Effector memory CD4-positive, alpha-beta T cell (primary cell): ENCODE data around the gene CRABP1.

Experiments
- DNase-seq, 3 donors: peaks; one replicate each; pipeline ENCODE4 v3.0.0-alpha.2; 2020
- H3K27ac ChIP-seq: 2 replicates; pipeline ENCODE4 v1.7.0; 2013; ENCODE audit warnings: mild to moderate bottlenecking, low read length, moderate library complexity; ENCODE audit not compliant: insufficient read depth, poor library complexity, severe bottlenecking
- H3K27me3 ChIP-seq: replicated peaks from 2 replicates; pipeline ENCODE4 v1.7.0; 2013; ENCODE audit warnings: mild to moderate bottlenecking, low read length; ENCODE audit not compliant: insufficient read depth, control insufficient read depth, poor library complexity, severe bottlenecking
- H3K36me3 ChIP-seq: 2 replicates; pipeline ENCODE4 v1.7.0; 2013; ENCODE audit warnings: mild to moderate bottlenecking, low read length, moderate library complexity; ENCODE audit not compliant: control insufficient read depth, insufficient read depth
- H3K4me1 ChIP-seq: 2 replicates; pipeline ENCODE4 v1.7.0; 2013; ENCODE audit warnings: low read length, mild to moderate bottlenecking; ENCODE audit not compliant: control insufficient read depth, insufficient read depth, poor library complexity, severe bottlenecking
- H3K4me3 ChIP-seq: 2 replicates; pipeline ENCODE4 v1.7.0; 2013; ENCODE audit warnings: low read length, low read depth, mild to moderate bottlenecking; ENCODE audit not compliant: insufficient read depth, poor library complexity, severe bottlenecking
- H3K9me3 ChIP-seq: 2 replicates; pipeline ENCODE4 v1.7.0; 2013; ENCODE audit warnings: mild to moderate bottlenecking, low read length, moderate library complexity; ENCODE audit not compliant: control insufficient read depth

Gene CRABP1

GRCh38 chr15:78343276-78344060, 3.3 kb downstream of the CRABP1 start:
- Histone ChIP-seq H3K9me3 (no peaks in the 10 kb centered on the region), H3K4me3 (no peak overlapping the region), H3K36me3 (no peaks in the 10 kb centered on the region), H3K27ac (no peak overlapping the region), H3K27me3 (peaks cover 22% of the 10 kb centered on the region), H3K4me1 (no peaks in the 10 kb centered on the region)
- no peak for DNase-seq

DNA sequence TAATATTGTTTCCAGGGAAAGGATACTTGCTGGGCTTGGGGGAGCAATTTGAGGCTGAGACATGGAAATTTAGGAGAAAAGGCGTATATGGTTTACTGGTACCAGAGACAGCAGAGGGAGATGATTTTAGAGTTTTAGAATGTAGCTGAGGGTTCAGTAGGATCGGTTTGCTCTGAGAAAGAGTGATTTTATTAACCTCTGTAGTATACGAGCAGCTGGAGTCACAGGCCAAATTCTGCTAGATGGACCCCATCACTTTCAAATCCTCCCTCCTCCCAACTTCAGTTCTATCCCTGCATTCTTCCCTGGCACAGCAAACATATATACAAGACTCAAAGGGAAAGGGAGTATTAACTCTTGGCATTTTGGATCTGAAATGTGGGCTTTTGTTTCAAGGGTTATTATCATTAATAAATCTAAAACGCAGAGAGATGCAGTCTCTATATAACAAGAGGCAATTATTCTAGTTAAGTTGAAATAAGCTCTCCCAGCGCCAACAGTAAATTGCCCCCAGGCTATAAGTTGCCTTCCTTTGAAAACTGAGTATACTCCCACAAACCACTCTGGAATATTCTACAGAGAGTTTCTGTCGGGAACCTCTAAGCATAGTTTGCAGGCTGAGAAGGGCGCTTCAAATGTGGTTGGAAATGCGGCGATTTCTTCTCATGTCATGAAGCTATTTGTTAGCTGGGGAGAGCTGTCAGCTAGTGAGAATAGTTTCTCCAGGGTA, 5.4 kb downstream of the CRABP1 start:
- Histone ChIP-seq H3K4me1 (no peaks in the 10 kb centered on the region), H3K27ac (no peak overlapping the region), H3K36me3 (no peaks in the 10 kb centered on the region), H3K4me3 (no peak overlapping the region), H3K9me3 (no peaks in the 10 kb centered on the region), H3K27me3 (peaks cover 18% of the 10 kb centered on the region)
- DNase-seq: no peak

- Histone ChIP-seq H3K27me3 (no peaks in the 10 kb centered on the region), H3K4me3 (no peak overlapping the region), H3K4me1 (no peaks in the 10 kb centered on the region), H3K27ac (no peak overlapping the region), H3K36me3 (no peaks in the 10 kb centered on the region), H3K9me3 (no peaks in the 10 kb centered on the region)
- DNase-seq: no peak
Measured at GRCh38 chr15:78347586-78348543, 7.7 kb downstream of the CRABP1 start.

DNA sequence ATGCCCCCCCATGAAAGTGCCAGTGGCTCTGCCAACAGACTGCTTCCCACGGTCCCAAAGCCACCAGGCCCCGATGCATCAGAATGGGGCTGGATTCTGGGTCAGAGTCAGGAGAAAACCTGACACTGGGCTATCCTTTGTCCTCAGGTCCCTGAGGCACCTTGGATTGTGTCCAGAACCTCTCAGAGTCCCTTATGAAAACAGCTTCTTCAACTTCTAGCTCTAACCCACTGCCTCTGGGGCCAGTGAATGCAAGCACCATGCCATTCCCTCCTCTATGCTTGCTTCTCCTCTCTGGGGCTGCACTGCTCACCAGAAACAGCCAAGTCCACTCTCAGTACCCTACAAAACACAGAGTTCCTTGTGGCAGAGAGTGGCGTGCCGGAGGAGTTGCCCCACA, 9.9 kb downstream of the CRABP1 start:
- H3K4me3 ChIP-seq: no peak overlapping the region
- no peaks in the 10 kb centered on the region for H3K36me3 ChIP-seq
- H3K27me3 ChIP-seq: no peaks in the 10 kb centered on the region
- no peak overlapping the region for H3K27ac ChIP-seq
- DNase-seq: no peak
- H3K4me1 ChIP-seq: no peaks in the 10 kb centered on the region
- no peaks in the 10 kb centered on the region for H3K9me3 ChIP-seq

DNA sequence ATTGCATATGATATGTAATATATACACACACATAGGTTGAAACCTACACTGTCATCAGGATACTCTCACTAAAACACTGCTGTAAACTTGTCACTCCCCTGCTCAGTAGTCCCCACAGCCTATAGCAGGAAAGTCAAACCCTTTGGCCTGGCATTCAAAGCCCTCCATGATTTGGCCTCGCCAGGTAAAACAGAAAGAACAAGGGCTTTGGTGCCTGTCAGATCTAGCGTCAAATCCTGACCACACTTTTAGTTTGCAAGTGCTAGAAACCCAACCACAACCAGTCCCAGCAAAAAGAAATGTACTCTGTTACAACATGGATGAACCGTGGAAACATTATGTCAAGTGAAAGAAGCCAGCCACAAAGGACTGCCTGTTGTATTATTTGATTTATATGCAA, 11.4 kb downstream of the CRABP1 start:
- no peaks in the 10 kb centered on the region for H3K9me3 ChIP-seq
- no peaks in the 10 kb centered on the region for H3K36me3 ChIP-seq
- H3K4me3 ChIP-seq: no peak overlapping the region
- H3K27ac ChIP-seq: no peak overlapping the region
- no peaks in the 10 kb centered on the region for H3K4me1 ChIP-seq
- no peak for DNase-seq
- no peaks in the 10 kb centered on the region for H3K27me3 ChIP-seq

- no peaks in the 10 kb centered on the region for H3K27me3 ChIP-seq
- no peaks in the 10 kb centered on the region for H3K36me3 ChIP-seq
- no peak overlapping the region for H3K27ac ChIP-seq
- H3K9me3 ChIP-seq: no peaks in the 10 kb centered on the region
- DNase-seq: no peak
- H3K4me1 ChIP-seq: no peaks in the 10 kb centered on the region
- H3K4me3 ChIP-seq: no peak overlapping the region
Measured at GRCh38 chr15:78353093-78353492, 12.9 kb downstream of the CRABP1 start.

GRCh38 chr15:78355177-78355576, 15.0 kb downstream of the CRABP1 start:
- Histone ChIP-seq H3K4me1 (no peaks in the 10 kb centered on the region), H3K27ac (no peak overlapping the region), H3K27me3 (no peaks in the 10 kb centered on the region), H3K4me3 (no peak overlapping the region), H3K36me3 (no peaks in the 10 kb centered on the region), H3K9me3 (no peaks in the 10 kb centered on the region)
- DNase-seq: no peak

DNA sequence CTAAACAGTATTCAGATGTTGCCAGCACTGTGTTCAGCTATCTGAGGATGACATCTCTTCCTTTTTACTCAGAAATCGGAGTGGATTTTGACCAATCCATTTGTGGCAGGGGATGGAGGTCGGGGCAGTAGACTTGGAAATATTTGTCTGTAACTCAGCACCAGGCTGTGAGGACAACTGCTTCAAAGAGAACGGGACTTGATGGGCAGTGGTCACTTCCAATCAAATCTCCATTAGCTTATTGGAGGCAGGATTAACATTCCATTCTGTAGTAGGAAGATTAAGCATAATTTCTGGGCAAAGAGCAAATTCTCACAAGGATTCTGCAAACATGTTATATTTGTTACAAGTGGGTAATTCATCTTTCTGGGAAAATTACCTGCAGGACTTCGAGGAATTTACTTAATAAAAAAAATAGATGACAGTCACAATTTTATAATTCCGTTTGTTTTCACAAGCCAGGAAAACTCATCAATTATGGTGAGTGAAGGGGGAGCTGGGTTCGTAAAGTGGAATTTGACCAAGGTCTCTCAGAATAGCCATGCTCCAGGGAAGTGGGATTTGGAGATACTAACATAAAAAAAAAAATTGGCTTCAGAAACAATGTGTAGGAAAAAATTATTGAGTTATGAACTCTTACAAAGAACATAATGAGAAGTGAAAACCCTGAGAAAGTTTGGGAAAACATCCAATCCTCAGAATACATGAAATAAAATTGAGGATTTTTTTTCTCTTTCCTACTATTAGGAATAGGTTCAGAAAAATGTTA, 18.1 kb downstream of the CRABP1 start:
- DNase-seq: no peak
- no peak overlapping the region for H3K4me3 ChIP-seq
- H3K9me3 ChIP-seq: no peaks in the 10 kb centered on the region
- H3K27ac ChIP-seq: no peak overlapping the region
- H3K36me3 ChIP-seq: no peaks in the 10 kb centered on the region
- H3K4me1 ChIP-seq: no peaks in the 10 kb centered on the region
- H3K27me3 ChIP-seq: no peaks in the 10 kb centered on the region

DNA sequence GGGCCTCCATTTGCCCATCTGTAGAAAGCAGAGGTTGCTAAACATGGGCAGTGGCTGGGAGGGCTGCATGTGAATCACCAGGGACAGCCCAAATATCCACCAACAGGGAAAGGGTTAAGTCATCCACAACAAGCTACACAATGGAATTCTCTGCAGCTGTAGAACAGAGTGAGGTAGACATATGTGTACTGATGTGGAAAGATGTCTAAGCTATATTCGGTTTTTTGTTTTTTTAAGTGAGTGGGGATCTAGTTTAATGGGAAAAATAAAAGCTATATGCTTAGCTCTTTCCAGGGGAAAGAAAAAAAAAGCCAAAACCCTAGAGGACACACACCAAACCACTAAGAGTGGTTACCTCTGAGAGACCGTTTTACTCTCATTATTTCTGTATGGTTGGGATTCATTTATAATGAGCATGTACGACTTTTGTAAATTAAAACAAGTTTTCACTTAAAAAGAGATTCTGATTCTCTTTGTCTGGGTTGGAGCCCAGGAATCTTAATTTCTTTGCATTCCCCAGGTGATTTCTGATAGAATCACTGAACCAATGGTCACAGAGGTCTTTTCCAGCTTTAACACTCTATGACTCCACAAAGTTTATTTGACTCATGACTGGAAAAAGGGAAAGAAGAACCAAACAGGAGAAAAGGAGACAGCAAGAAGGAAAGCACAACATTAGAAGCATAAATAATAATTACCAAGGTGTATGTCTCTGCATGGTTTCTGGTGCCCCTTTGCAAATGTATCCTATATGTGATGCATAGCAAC, 19.1 kb downstream of the CRABP1 start:
- Histone ChIP-seq H3K27me3 (no peaks in the 10 kb centered on the region), H3K4me3 (no peak overlapping the region), H3K4me1 (no peaks in the 10 kb centered on the region), H3K27ac (no peak overlapping the region), H3K9me3 (no peaks in the 10 kb centered on the region), H3K36me3 (no peaks in the 10 kb centered on the region)
- no peak for DNase-seq
